ENCODE results near the gene CAMK2D.
A peak's percentile ranks its signal among the peaks of the same experiment; 100 is the strongest.
"Not testable (repeated sequence)": the region's sequence is repeated elsewhere in the genome, so short reads cannot be mapped to it uniquely, and the experiment has no call there.

CAMK2D gene

DNA sequence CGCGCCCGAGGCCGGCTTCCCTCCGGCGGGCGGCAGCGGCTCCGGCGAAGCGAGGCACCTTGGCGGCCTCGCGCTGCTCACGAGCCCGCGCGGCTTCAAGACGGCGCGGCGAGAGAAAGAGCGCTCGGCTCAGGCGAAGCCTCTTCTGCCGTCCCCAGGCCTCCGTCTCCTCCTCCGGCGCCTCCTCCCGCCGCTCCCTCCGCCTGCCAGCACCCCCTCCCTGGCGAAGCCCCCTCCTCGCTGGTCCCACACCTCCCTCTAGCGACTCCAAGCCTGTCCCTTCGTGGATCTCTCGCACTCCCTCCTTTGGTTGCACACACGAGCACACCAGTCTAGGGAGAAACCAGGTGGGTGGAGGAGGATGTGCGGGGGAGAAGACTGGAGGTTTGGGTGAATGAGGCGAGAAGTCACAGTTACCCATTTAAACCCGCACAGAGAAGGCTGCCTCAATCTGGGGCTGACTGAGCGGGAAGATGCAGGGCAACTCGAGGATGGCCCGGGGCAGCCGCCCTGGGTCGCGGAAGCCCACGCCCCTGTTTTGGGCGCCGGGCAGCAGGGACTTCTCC, at the start of gene CAMK2D:
Gene CAMK2D, minus strand, starts transcription at position 119 of the 566 bp plus-strand sequence. CDS start 670 bp downstream, outside the sequence.
- Histone ChIP-seq H3K9me3 (ENCODE audit: control insufficient read depth, insufficient read depth, low read length) (no peaks in the 10 kb centered on the region), H3K27me3 (ENCODE audit: control insufficient read depth, insufficient read depth, low read length) (peaks cover 23% of the 10 kb centered on the region), H3K9ac (ENCODE audit: low read depth, low read length) (peak within 1 kb of the TSS; percentile 94), H3K4me1 (ENCODE audit: control insufficient read depth, insufficient read depth, low read length) (no peaks in the 10 kb centered on the region), H3K4me3 (ENCODE audit: low read depth, low read length) (peak within 1 kb of the TSS; percentile 75), H3K36me3 (ENCODE audit: control insufficient read depth, insufficient read depth, low read length) (no peaks in the 10 kb centered on the region)

DNA sequence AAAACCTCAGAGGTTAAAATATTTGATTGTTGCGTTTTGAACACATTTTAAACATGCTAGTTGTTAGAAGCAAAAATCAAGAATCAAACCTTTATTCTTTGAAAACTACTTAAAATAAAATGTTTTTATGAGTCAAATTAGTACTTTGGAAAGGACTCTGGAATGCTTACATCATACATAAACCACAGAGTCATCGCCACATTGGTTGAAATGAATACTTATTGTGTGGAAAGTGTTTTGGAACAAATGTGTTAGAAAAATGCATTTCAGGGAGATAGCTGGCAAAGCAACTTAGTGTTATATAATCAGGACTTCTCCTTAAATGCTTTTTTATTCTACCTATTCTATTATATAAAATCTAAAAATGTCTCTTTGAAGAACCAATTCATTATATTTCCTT, 49.4 kb upstream of the CAMK2D start:
- H3K36me3 ChIP-seq (ENCODE audit: control insufficient read depth, insufficient read depth, low read length) = no peaks in the 10 kb centered on the region
- no peaks in the 10 kb centered on the region for H3K9me3 ChIP-seq (ENCODE audit: control insufficient read depth, insufficient read depth, low read length)
- H3K9ac ChIP-seq (ENCODE audit: low read depth, low read length) = no peak overlapping the region
- no peak overlapping the region for H3K4me3 ChIP-seq (ENCODE audit: low read depth, low read length)
- H3K27me3 ChIP-seq (ENCODE audit: control insufficient read depth, insufficient read depth, low read length) = no peaks in the 10 kb centered on the region
- H3K4me1 ChIP-seq (ENCODE audit: control insufficient read depth, insufficient read depth, low read length) = no peaks in the 10 kb centered on the region

DNA sequence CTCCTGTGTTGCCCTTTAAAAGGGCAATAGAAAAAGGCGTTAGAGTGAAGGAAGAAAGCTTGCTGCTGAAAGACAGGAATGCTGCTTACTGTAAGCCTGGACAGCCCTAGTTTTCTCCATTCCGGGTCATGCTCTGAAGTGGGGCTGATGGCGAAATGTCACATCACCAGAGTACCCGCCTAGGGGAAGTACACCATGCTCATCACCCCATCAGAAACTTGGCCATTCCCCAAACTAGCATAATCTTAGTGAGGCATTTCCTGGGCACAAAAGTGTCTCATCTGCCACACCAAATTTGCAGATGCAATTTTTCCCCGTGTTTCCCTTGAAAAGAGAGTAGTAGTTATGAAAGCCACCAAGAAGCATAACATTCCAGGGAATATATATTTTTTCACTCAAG, 47.8 kb upstream of the CAMK2D start:
- no peaks in the 10 kb centered on the region for H3K36me3 ChIP-seq (ENCODE audit: control insufficient read depth, insufficient read depth, low read length)
- no peaks in the 10 kb centered on the region for H3K9me3 ChIP-seq (ENCODE audit: control insufficient read depth, insufficient read depth, low read length)
- H3K9ac ChIP-seq (ENCODE audit: low read depth, low read length) = no peak overlapping the region
- H3K4me3 ChIP-seq (ENCODE audit: low read depth, low read length) = no peak overlapping the region
- H3K4me1 ChIP-seq (ENCODE audit: control insufficient read depth, insufficient read depth, low read length) = no peaks in the 10 kb centered on the region
- H3K27me3 ChIP-seq (ENCODE audit: control insufficient read depth, insufficient read depth, low read length) = no peaks in the 10 kb centered on the region

GRCh38 chr4:113806850-113807249, 45.3 kb upstream of the CAMK2D start:
- Histone ChIP-seq H3K27me3 (ENCODE audit: control insufficient read depth, insufficient read depth, low read length) (no peaks in the 10 kb centered on the region), H3K9ac (ENCODE audit: low read depth, low read length) (no peak overlapping the region), H3K4me1 (ENCODE audit: control insufficient read depth, insufficient read depth, low read length) (no peaks in the 10 kb centered on the region), H3K9me3 (ENCODE audit: control insufficient read depth, insufficient read depth, low read length) (no peaks in the 10 kb centered on the region), H3K36me3 (ENCODE audit: control insufficient read depth, insufficient read depth, low read length) (no peaks in the 10 kb centered on the region), H3K4me3 (ENCODE audit: low read depth, low read length) (no peak overlapping the region)

- no peak overlapping the region for H3K9ac ChIP-seq (ENCODE audit: low read depth, low read length)
- H3K4me3 ChIP-seq (ENCODE audit: low read depth, low read length) = no peak overlapping the region
- no peaks in the 10 kb centered on the region for H3K36me3 ChIP-seq (ENCODE audit: control insufficient read depth, insufficient read depth, low read length)
- no peaks in the 10 kb centered on the region for H3K27me3 ChIP-seq (ENCODE audit: control insufficient read depth, insufficient read depth, low read length)
- no peaks in the 10 kb centered on the region for H3K9me3 ChIP-seq (ENCODE audit: control insufficient read depth, insufficient read depth, low read length)
- no peaks in the 10 kb centered on the region for H3K4me1 ChIP-seq (ENCODE audit: control insufficient read depth, insufficient read depth, low read length)
These were observed 40.3 kb upstream of the CAMK2D start for GRCh38 chr4:113801882-113802281.

- not testable (repeated sequence) for H3K36me3 ChIP-seq (ENCODE audit: control insufficient read depth, insufficient read depth, low read length); H3K9ac ChIP-seq (ENCODE audit: low read depth, low read length); H3K4me1 ChIP-seq (ENCODE audit: control insufficient read depth, insufficient read depth, low read length); H3K4me3 ChIP-seq (ENCODE audit: low read depth, low read length); H3K9me3 ChIP-seq (ENCODE audit: control insufficient read depth, insufficient read depth, low read length); H3K27me3 ChIP-seq (ENCODE audit: control insufficient read depth, insufficient read depth, low read length)
These were observed 34.8 kb upstream of the CAMK2D start for GRCh38 chr4:113796381-113796780.

- no peaks in the 10 kb centered on the region for H3K36me3 ChIP-seq (ENCODE audit: control insufficient read depth, insufficient read depth, low read length)
- no peak overlapping the region for H3K9ac ChIP-seq (ENCODE audit: low read depth, low read length)
- no peaks in the 10 kb centered on the region for H3K9me3 ChIP-seq (ENCODE audit: control insufficient read depth, insufficient read depth, low read length)
- no peaks in the 10 kb centered on the region for H3K4me1 ChIP-seq (ENCODE audit: control insufficient read depth, insufficient read depth, low read length)
- no peak overlapping the region for H3K4me3 ChIP-seq (ENCODE audit: low read depth, low read length)
- no peaks in the 10 kb centered on the region for H3K27me3 ChIP-seq (ENCODE audit: control insufficient read depth, insufficient read depth, low read length)
These were observed 28.9 kb upstream of the CAMK2D start for GRCh38 chr4:113790478-113790877.

DNA sequence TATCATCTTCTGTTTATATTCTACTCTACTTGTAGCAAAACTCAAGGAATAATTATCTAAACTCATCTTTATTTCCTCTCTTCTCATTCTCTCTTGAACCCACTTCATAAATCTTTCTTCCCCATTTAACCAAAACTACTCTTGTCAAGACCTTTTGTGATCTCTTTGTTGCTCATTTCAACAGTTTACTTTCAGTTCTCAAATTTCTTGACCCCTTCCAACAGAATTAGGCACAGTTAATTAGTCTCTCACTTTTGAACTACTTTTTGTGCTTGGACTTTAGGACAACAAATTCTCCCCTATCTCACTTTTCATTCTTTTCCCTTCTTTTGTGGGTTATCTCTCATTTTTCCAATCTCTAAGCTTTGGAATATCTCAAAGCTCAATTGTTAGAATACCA, 27.4 kb upstream of the CAMK2D start:
- Histone ChIP-seq H3K9ac (ENCODE audit: low read depth, low read length) (no peak overlapping the region), H3K36me3 (ENCODE audit: control insufficient read depth, insufficient read depth, low read length) (no peaks in the 10 kb centered on the region), H3K4me3 (ENCODE audit: low read depth, low read length) (no peak overlapping the region), H3K27me3 (ENCODE audit: control insufficient read depth, insufficient read depth, low read length) (no peaks in the 10 kb centered on the region), H3K4me1 (ENCODE audit: control insufficient read depth, insufficient read depth, low read length) (no peaks in the 10 kb centered on the region), H3K9me3 (ENCODE audit: control insufficient read depth, insufficient read depth, low read length) (no peaks in the 10 kb centered on the region)

DNA sequence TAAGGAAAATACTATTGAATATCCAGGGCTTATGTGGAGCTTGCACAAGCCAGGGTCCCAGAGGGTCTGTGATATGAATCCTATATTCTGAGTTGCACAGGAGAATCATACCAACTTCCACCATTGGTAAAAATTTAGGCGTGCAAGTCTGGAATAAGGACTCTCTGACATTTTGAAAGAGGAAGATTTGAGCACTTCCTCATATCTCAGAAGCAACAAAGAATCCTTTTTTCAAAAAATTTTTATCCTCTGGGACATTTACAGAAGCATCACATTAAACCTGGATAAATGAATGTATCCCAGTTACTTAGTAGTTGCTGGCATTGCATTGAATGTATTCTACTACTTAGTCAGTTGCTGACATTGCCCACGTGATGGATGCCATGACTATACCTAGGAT, 24.2 kb upstream of the CAMK2D start:
- H3K9ac ChIP-seq (ENCODE audit: low read depth, low read length) = no peak overlapping the region
- no peak overlapping the region for H3K4me3 ChIP-seq (ENCODE audit: low read depth, low read length)
- no peaks in the 10 kb centered on the region for H3K9me3 ChIP-seq (ENCODE audit: control insufficient read depth, insufficient read depth, low read length)
- no peaks in the 10 kb centered on the region for H3K4me1 ChIP-seq (ENCODE audit: control insufficient read depth, insufficient read depth, low read length)
- no peaks in the 10 kb centered on the region for H3K36me3 ChIP-seq (ENCODE audit: control insufficient read depth, insufficient read depth, low read length)
- H3K27me3 ChIP-seq (ENCODE audit: control insufficient read depth, insufficient read depth, low read length) = no peaks in the 10 kb centered on the region

DNA sequence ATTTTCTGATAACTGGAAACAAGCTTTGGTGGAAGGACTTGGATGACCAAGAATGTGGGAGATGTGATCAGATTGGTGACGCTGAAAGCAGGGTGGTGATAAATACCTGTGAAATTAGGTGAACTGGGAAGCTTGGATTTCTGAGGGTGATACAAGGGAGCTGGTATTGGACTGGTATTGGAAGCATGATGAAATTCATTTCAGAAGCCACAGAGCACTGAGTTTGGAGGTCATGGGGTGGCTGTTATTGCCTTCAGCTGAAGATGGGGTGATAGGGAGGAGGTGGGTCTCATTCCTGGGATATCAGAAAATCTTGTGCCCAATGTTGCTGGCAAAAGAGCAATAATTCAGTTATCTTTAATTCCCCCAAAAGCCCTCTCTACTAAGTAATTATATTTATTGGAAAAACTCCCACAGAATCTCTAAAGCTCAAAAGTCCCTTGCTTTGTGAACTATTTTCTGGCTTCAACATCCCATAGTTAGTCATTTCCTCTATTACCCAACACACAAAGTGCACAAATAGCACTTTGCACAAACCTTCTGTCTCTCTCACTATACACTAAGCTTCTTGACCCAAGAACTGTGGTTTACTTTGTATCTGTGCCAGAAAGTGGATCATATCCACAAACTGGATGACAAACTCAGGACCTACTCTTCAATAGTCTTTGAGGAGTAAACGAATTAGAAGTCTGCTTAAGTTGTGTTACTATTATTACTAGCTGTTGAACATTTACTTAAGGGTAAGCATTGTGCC, 23.1 kb upstream of the CAMK2D start:
- Histone ChIP-seq H3K27me3 (ENCODE audit: control insufficient read depth, insufficient read depth, low read length) (no peaks in the 10 kb centered on the region), H3K9me3 (ENCODE audit: control insufficient read depth, insufficient read depth, low read length) (no peaks in the 10 kb centered on the region), H3K36me3 (ENCODE audit: control insufficient read depth, insufficient read depth, low read length) (no peaks in the 10 kb centered on the region), H3K4me1 (ENCODE audit: control insufficient read depth, insufficient read depth, low read length) (no peaks in the 10 kb centered on the region), H3K4me3 (ENCODE audit: low read depth, low read length) (no peak overlapping the region), H3K9ac (ENCODE audit: low read depth, low read length) (no peak overlapping the region)

GRCh38 chr4:113783701-113784100, 22.2 kb upstream of the CAMK2D start:
- H3K9me3 ChIP-seq (ENCODE audit: control insufficient read depth, insufficient read depth, low read length) = no peaks in the 10 kb centered on the region
- no peak overlapping the region for H3K4me3 ChIP-seq (ENCODE audit: low read depth, low read length)
- H3K4me1 ChIP-seq (ENCODE audit: control insufficient read depth, insufficient read depth, low read length) = no peaks in the 10 kb centered on the region
- no peaks in the 10 kb centered on the region for H3K36me3 ChIP-seq (ENCODE audit: control insufficient read depth, insufficient read depth, low read length)
- H3K27me3 ChIP-seq (ENCODE audit: control insufficient read depth, insufficient read depth, low read length) = no peaks in the 10 kb centered on the region
- H3K9ac ChIP-seq (ENCODE audit: low read depth, low read length) = no peak overlapping the region

DNA sequence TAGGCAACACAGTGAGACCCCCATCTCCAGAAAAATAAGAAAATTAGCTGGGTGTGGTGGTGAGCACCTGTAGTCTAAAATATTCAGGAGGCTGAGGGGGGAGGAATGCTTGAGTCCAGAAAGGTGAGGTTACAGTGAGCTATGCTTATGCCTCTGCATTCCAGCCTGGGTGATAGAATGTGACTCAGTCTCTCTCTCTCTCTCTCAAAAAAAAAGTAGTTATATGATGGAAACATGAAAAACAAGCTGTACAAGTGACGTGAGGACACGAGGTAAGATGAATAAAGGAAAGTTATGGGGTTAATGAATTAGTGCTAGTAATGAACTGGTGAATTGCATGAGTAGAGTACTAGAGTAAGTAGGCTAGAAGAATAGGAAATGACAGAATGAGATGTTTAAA, 21.8 kb upstream of the CAMK2D start:
- Histone ChIP-seq H3K9me3 (ENCODE audit: control insufficient read depth, insufficient read depth, low read length) (no peaks in the 10 kb centered on the region), H3K9ac (ENCODE audit: low read depth, low read length) (no peak overlapping the region), H3K4me1 (ENCODE audit: control insufficient read depth, insufficient read depth, low read length) (no peaks in the 10 kb centered on the region)

More for the DNA sequence above, 21.8 kb upstream of the CAMK2D start:
- no peaks in the 10 kb centered on the region for H3K36me3 ChIP-seq (ENCODE audit: control insufficient read depth, insufficient read depth, low read length)
- H3K4me3 ChIP-seq (ENCODE audit: low read depth, low read length) = no peak overlapping the region
- H3K27me3 ChIP-seq (ENCODE audit: control insufficient read depth, insufficient read depth, low read length) = no peaks in the 10 kb centered on the region

All from iPS-15b (cell line).